ENCODE measurements around the gene AVEN.
A peak's percentile ranks its signal among the peaks of the same experiment; 100 is the strongest.
"Not testable (repeated sequence)": the region's sequence is repeated elsewhere in the genome, so short reads cannot be mapped to it uniquely, and the experiment has no call there.

The AVEN gene, protein sequence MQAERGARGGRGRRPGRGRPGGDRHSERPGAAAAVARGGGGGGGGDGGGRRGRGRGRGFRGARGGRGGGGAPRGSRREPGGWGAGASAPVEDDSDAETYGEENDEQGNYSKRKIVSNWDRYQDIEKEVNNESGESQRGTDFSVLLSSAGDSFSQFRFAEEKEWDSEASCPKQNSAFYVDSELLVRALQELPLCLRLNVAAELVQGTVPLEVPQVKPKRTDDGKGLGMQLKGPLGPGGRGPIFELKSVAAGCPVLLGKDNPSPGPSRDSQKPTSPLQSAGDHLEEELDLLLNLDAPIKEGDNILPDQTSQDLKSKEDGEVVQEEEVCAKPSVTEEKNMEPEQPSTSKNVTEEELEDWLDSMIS

DNA sequence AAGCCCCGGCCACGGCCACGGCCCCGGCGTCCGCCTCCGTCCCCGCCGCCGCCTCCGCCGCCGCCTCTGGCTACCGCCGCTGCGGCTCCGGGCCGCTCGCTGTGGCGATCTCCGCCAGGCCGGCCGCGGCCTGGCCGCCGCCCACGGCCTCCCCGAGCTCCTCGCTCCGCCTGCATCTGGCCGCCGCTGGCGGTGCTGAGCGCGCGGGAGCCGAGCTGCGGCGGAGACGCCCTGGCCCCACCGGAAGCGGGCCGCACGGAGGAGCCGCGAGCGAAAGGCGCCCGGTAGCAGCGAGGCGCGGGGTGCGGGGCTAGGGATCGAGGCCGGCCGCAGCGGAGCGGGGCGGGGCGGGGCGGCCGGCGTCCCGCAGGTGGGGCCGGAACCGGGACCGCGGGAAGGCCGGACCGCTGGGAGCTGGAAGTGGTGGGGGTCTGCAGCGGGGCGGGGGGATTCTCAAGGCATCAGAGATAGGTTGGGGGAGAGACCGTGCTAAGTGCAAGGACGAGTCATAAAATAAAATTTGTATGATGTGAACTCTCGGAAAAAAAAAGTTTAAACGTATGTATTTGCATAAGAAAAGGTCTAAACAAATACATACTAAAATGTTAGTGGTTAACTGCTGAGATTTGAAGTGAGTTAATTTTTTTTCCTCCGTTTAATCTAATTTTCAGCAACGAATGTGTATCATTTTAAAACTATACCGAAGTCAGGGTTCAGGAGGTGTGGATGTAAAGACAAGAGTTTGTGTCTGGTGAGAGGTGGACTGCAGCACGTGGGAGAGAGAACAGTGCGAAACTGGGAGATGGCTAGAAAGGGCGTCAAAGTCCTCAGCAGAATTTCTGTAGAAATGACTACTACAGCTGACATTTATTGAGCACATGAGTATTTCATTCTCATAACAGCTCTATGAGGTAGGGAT lies at the start of gene AVEN:
Gene AVEN (minus strand): TSS at position 334 of the 919 bp plus-strand sequence. CDS start 158 bp downstream, at position 176.
- DNase-seq = peak; percentile 67

- no peak for DNase-seq
These were observed 46.7 kb upstream of the AVEN start for GRCh38 chr15:34085746-34086145.

GRCh38 chr15:34084086-34084485 lies 45.1 kb upstream of the AVEN start:
- DNase-seq = no peak

DNA sequence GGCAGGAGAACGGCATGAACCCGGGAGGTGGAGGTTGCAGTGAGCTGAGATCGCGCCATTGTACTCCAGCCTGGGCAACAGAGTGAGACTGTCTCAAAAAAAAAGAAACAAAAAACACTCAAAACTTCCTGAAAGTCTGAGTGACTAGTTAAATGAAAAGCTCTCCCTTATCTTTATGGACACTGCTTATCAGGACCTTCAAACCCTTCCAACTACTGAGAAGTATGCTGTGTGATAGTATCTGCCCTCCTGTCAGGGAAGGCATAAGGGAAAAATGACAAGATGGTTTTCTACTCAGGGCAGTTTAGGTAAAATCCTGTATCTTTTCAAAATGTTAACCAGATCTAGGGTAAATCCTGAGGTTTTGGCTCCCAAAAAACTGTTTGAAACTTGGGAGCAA lies 40.9 kb upstream of the AVEN start:
- no peak for DNase-seq

GRCh38 chr15:34078900-34079299 lies 39.9 kb upstream of the AVEN start:
- DNase-seq = no peak

GRCh38 chr15:34076785-34077184 lies 37.8 kb upstream of the AVEN start:
- no peak for DNase-seq

DNA sequence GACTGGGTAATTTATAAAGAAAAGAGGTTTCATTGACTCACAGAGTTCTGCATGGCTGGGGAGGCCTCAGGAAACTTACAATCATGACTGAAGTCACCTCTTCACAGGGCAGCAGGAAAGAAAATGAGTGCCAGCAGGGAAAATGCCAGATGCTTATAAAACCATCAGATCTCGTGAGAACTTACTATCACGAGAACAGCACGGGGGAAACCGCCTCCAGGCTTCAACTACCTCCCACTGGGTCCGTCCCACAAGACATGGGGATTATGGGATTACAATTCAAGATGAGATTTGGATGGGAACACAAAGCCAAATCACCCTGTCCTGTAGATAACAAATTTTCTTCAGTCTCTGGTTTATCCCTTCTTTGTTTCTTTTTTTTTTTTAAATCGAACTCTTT lies 31.0 kb upstream of the AVEN start:
- no peak for DNase-seq

- DNase-seq = no peak
These were observed 26.9 kb upstream of the AVEN start for GRCh38 chr15:34065941-34066340.

- no peak for DNase-seq
These were observed 26.3 kb upstream of the AVEN start for GRCh38 chr15:34065261-34065660.

DNA sequence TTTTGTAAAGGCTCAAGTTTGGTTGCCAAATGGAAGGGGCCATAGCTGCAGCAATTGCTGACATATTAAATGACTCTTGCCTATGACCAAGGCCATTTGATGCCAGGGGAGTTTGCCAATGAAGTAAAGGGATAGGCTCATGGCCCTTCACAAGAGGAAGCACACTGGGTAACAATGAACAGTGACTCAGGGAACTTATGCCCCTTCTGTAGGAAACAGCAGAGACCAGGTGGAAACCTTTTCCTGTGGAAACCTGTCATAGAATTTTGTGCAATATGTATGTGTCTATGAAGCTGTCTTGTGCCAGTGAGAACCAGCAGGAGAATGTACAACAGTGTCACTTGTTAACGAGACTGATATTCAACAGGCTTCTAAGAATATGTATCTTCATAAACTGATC lies 25.4 kb upstream of the AVEN start:
- DNase-seq = no peak

GRCh38 chr15:34059946-34060345 lies 20.9 kb upstream of the AVEN start:
- DNase-seq = no peak

- DNase-seq = no peak
These were observed 20.5 kb upstream of the AVEN start for GRCh38 chr15:34059476-34059875.

DNA sequence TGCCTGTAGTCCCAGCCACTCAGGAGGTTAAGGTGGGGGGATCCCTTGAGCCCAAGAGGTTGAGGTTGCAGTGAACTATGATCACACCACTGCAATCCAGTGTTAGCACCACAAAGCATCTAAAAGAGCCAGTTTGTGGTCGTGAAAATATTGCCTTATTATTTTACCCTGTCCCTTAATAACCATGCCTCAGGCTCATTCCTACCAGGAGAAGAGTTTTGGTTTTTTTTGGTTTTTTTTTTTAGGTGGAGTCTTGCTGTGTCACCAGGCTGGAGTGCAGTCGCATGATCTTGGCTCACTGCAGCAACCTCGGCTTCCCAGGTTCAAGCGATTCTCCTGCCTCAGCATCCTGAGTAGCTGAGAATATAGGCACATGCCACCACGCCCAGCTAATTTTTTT lies 17.9 kb upstream of the AVEN start:
- DNase-seq = no peak

DNA sequence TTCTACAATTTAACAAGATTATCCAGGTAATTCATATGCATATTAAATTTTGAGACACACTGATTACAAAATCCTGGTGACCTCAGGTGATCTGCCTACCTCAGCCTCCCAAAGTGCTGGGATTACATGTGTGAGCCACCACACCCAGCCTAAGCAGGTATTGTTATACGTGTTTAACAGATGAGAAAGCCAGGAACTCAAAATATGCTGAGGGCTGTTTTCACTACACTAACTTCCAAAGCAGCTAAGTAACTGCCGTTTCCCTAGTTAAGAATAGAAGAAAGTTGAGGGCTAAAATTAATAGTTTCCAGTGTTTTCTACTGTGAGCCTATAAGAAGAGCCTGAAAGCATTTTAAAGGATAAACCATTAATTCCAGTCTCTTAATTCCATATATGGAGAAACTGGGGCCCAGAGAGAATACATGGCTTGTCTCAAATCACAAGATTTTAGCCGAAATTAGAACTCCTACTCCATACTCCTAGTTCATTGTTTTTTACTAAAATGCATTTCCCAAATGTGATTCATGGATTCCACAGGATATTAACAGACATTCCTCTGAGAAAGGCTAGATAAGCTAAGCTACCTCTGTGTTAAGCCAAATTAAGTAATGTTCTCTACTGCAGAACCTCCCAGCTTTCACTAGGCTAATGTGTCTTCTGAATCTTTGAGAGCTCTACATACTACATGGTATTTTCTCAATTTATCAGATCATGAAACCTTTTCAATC lies 17.0 kb upstream of the AVEN start:
- no peak for DNase-seq

GRCh38 chr15:34054081-34054707 lies 15.2 kb upstream of the AVEN start:
- no peak for DNase-seq

- not testable (repeated sequence) for DNase-seq
These were observed 11.4 kb upstream of the AVEN start for GRCh38 chr15:34050385-34050784.

DNA sequence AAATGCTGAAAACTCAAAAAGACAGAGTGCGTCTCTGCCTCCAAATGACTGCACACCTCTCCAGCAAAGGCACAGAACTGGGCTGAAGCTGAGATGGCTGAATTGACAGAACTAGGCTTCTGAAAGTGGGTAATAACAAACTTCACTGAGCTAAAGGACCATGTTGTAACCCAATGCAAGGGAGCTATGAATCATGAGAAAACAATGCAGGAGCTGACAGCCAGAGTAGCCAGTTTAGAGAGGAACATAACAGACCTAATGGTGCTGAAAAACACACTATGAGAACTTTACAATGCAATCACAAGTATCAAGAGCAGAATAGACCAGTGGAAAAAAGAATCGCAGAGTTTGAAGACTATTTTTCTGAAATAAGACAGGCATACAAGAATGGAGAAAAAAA lies 10.1 kb upstream of the AVEN start:
- no peak for DNase-seq

- DNase-seq = no peak
These were observed 9.1 kb upstream of the AVEN start for GRCh38 chr15:34047893-34048775.

DNA sequence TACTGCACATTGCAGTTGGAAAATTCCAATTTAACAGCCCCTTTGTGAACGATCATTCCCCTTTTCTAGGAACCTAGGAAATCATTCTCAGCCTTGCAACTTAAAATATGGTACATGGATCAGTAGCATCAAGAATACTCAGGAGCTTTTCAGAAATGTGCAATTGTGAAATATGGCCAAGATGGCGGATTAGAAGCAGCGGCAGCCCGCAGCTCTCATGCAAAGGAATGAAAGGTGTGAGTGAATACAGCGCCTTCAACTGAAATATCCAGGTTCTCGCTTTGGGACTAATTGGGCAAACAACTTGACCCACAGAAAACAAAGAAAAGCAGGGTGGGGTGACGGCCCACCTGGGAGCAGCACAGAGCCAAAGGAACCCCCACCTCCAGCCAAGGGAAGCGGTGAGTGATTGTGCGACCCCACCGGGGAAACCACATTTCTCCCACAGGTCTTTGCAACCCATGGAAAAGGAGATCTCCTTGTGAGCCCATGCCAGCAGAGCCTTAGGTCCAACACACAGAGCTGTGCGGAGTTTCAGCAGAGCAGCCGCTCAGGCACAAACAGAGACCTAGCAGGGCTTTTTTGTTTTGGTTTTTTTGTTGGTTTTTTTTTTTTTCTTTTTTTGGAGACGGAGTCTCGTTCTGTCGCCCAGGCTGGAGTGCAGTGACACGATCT lies 7.6 kb upstream of the AVEN start:
- DNase-seq = no peak

DNA sequence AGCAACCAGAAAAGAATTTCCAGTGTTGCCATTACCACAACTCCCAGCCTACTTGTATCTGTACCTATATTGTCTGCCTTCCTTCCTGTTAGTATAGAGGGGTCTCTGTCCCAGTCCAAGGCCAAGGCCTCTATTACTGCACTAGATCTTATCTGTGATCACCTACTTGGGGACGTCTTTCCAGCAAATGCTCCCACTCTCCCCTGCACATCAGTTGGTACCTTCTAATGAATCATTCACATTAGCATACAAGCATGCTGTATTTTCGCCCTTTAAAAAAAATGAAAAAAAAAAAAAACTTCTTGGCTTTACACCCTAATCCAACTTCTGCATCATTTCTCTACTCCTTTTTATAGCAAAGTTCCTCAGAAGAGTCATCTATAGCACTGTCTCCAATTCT lies 4.8 kb upstream of the AVEN start:
- no peak for DNase-seq

GRCh38 chr15:34043391-34043790 lies 4.4 kb upstream of the AVEN start:
- no peak for DNase-seq

Data from activated CD4-positive, alpha-beta T cell treated with anti-CD3 and anti-CD28 coated beads, Interleukin-10, Interleukin-2, amounts not matched to agents 100 ng/mL and 50 ng/mL, durations not matched to agents 16 hours and 8 hours (primary cell).